ENCODE measurements around the gene APP. TPM values are rescaled to one million over a fixed set of nuclear protein-coding genes. Genes with fewer than 3 reads are reported as not detected.

The APP gene
- total RNA-seq, 1 donor from 2014 or later, result 306 TPM

DNA sequence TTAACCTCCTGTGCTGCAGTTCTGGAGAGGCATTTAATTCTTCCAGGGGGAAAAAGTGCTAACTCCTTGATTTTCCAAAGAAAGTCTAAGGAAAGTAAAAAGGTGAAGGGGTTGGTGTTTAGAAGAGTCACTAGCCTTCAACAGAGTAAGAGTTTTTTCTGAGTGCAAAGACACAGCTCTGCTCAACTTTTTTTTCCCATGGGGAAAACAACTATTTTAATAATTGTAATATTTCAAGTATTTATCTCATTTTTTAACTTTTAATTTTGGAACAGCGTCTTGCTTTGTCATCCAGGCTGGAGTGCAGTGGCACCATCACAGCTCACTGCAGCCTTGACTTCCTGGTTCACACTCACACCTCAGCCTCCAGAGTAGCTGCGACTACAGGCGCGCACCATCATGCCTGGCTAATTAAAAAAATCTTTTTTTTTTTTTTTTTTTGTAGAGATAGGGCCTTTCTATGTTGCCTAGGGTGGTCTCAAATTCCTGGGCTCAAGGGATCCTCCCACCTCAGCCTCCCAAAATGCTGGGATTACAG is 202.6 kb downstream of the APP start:
- Mint-ChIP-seq H3K27ac (no peak overlapping the region), H3K27me3 (ENCODE audit: insufficient read depth, low read depth) (no peaks in the 10 kb centered on the region), H3K9me3 (peaks cover 16% of the 10 kb centered on the region), H3K4me3 (no peak overlapping the region), H3K36me3 (peaks cover 63% of the 10 kb centered on the region), H3K4me1 (peaks cover 10% of the 10 kb centered on the region)
- Histone ChIP-seq H3K4me1 (no peaks in the 10 kb centered on the region), H4K20me1 (ENCODE audit: low read depth) (no peaks in the 10 kb centered on the region), H3K79me2 (ENCODE audit: low read depth) (peaks cover 26% of the 10 kb centered on the region), H3K4me2 (no peak overlapping the region), H3K27me3 (no peaks in the 10 kb centered on the region), H3K9me3 (ENCODE audit: low read depth) (no peaks in the 10 kb centered on the region), H3K27ac (no peak overlapping the region), H3F3A (ENCODE audit: low read depth) (no peaks in the 10 kb centered on the region), H2AFZ (replicated peaks) (no peak overlapping the region), H3K36me3 (peaks cover 25% of the 10 kb centered on the region), H3K9ac (no peak overlapping the region), H3K4me3 (no peak overlapping the region)
- no peak for DNase-seq (ENCODE audit: low spot score)
- no peak for TF ChIP-seq EZH2 (IDR thresholded peaks at IDR 0.05)
- TF ChIP-seq, protein P1, sequence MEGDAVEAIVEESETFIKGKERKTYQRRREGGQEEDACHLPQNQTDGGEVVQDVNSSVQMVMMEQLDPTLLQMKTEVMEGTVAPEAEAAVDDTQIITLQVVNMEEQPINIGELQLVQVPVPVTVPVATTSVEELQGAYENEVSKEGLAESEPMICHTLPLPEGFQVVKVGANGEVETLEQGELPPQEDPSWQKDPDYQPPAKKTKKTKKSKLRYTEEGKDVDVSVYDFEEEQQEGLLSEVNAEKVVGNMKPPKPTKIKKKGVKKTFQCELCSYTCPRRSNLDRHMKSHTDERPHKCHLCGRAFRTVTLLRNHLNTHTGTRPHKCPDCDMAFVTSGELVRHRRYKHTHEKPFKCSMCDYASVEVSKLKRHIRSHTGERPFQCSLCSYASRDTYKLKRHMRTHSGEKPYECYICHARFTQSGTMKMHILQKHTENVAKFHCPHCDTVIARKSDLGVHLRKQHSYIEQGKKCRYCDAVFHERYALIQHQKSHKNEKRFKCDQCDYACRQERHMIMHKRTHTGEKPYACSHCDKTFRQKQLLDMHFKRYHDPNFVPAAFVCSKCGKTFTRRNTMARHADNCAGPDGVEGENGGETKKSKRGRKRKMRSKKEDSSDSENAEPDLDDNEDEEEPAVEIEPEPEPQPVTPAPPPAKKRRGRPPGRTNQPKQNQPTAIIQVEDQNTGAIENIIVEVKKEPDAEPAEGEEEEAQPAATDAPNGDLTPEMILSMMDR (IDR thresholded peaks at IDR 0.05), result no peak
- no peak for TF ChIP-seq EZH2phosphoT487 (IDR thresholded peaks at IDR 0.05)

DNA sequence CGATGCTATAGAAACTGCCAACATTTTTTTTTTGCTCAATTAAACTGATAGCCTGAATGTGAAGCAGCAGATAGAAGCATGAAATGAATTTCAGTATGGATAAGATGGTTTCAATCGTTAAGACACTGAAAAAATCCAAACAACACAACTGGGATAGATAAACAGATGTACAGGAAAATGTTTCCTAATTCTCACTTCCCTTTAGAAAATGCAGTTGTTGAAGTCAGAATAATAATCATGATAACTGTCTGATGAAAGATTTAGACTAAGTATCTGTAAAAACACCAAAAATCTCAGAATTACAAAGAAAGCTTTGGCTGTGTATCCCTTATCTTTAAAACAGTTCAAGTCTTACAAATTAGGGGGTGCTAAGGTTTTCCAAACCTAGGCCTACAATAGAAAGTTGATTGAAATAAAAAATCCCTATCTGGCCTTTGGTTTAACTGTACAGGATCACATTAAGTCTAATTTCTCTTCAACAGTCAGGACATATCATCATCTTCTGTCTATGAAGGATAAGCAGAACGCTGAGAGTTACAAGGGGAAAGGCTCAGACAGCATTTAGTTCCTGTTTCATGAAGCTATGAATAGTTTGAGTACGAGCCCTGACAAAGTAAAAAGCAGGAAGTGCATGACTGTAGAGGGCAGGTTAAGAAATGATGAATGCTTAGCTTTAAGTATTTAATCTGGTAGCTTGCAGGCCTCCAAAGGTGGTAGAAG is 203.2 kb downstream of the APP start:
- Histone ChIP-seq H3K4me1 (peaks cover 3% of the 10 kb centered on the region), H3K9me3 (ENCODE audit: low read depth) (no peaks in the 10 kb centered on the region), H4K20me1 (ENCODE audit: low read depth) (no peaks in the 10 kb centered on the region), H3K27ac (no peak overlapping the region), H3K4me3 (no peak overlapping the region), H3K79me2 (ENCODE audit: low read depth) (peaks cover 24% of the 10 kb centered on the region), H3K27me3 (no peaks in the 10 kb centered on the region), H2AFZ (replicated peaks) (no peak overlapping the region), H3K36me3 (peaks cover 19% of the 10 kb centered on the region), H3F3A (ENCODE audit: low read depth) (peaks cover 4% of the 10 kb centered on the region), H3K4me2 (no peak overlapping the region), H3K9ac (no peak overlapping the region)
- H3K9me3 Mint-ChIP-seq, result peaks cover 10% of the 10 kb centered on the region
- H3K27ac Mint-ChIP-seq, result no peak overlapping the region
- peaks cover 57% of the 10 kb centered on the region for H3K36me3 Mint-ChIP-seq
- H3K4me1 Mint-ChIP-seq, result peaks cover 10% of the 10 kb centered on the region
- no peaks in the 10 kb centered on the region for H3K27me3 Mint-ChIP-seq (ENCODE audit: insufficient read depth, low read depth)
- no peak for DNase-seq (ENCODE audit: low spot score)
- H3K4me3 Mint-ChIP-seq, result no peak overlapping the region
- TF ChIP-seq, protein P1 (IDR thresholded peaks at IDR 0.05), result no peak
- TF ChIP-seq EZH2phosphoT487 (IDR thresholded peaks at IDR 0.05) (no peak), EZH2 (IDR thresholded peaks at IDR 0.05) (no peak)

DNA sequence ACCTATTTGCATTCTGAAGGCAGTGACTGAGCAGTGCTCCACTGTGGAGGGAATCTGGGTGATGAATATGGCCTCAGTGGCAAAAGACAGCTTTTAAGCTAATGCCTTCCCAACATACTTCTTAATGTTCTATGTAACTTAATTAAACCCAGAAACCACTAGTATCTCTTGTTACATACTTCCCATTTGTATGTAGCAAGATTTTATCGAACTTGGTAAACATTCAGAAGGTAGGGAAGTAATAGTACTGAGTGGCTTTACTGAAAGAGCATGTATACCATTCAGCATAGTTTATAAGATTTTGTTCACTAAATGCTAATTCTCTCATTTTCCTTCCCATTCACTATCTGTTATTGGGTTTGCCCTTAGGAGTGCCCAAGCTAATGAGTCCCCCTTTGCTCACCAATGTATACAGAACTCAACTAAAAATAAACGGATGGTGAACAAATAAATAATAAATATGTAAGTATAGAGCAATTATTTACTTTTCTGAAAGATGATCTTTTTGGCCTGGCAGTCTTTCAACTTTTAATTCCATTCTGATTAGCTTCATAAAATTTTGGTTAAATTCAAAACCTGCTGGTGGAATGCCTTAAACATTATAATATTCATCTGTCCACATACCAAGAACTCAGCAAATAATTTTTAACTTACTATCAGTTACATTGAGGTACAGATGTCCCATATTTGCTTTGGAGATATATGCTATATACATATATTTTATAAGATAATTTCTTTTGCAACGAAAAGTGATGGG is 204.4 kb downstream of the APP start:
- Histone ChIP-seq H3K4me3 (no peak overlapping the region), H2AFZ (replicated peaks) (no peak overlapping the region), H3K4me2 (no peak overlapping the region), H3K27ac (no peak overlapping the region), H3F3A (ENCODE audit: low read depth) (peaks cover 16% of the 10 kb centered on the region), H3K27me3 (no peaks in the 10 kb centered on the region), H3K9me3 (ENCODE audit: low read depth) (no peaks in the 10 kb centered on the region), H3K79me2 (ENCODE audit: low read depth) (peaks cover 14% of the 10 kb centered on the region), H3K4me1 (peaks cover 12% of the 10 kb centered on the region), H3K9ac (no peak overlapping the region), H3K36me3 (peaks cover 9% of the 10 kb centered on the region), H4K20me1 (ENCODE audit: low read depth) (peaks cover 2% of the 10 kb centered on the region)
- Mint-ChIP-seq H3K4me1 (peaks cover 11% of the 10 kb centered on the region), H3K36me3 (peaks cover 45% of the 10 kb centered on the region), H3K27me3 (ENCODE audit: insufficient read depth, low read depth) (no peaks in the 10 kb centered on the region), H3K4me3 (no peak overlapping the region), H3K9me3 (peaks cover 3% of the 10 kb centered on the region), H3K27ac (no peak overlapping the region)
- DNase-seq (ENCODE audit: low spot score), result no peak
- TF ChIP-seq, protein P1 (IDR thresholded peaks at IDR 0.05), result no peak
- TF ChIP-seq EZH2phosphoT487 (IDR thresholded peaks at IDR 0.05) (no peak), EZH2 (IDR thresholded peaks at IDR 0.05) (no peak)

Data from neural progenitor cell (in vitro differentiated cells).